GM18867 (cell line): ENCODE measurements around the gene ITPR2.
"Not testable (repeated sequence)": the region's sequence is repeated elsewhere in the genome, so short reads cannot be mapped to it uniquely, and the experiment has no call there.

Experiments
- ATAC-seq: cut with Tn5 transposase; IDR thresholded peaks from one replicate; pipeline ENCODE4 v1.9.1; 2021; ENCODE audit warnings: mild to moderate bottlenecking, moderate library complexity; ENCODE audit not compliant: unreplicated experiment

Gene ITPR2

GRCh38 chr12:26680727-26681455, 152.1 kb downstream of the ITPR2 start:
- ATAC-seq, result no peak

GRCh38 chr12:26678697-26679660, 154.0 kb downstream of the ITPR2 start:
- no peak for ATAC-seq

GRCh38 chr12:26671487-26671886, 161.5 kb downstream of the ITPR2 start:
- not testable (repeated sequence) for ATAC-seq

GRCh38 chr12:26668847-26669246, 164.1 kb downstream of the ITPR2 start:
- ATAC-seq, result no peak

- ATAC-seq, result no peak
Observed at GRCh38 chr12:26668230-26668629, 164.8 kb downstream of the ITPR2 start.

GRCh38 chr12:26666286-26666685, 166.7 kb downstream of the ITPR2 start:
- no peak for ATAC-seq

GRCh38 chr12:26661399-26661798, 171.6 kb downstream of the ITPR2 start:
- ATAC-seq, result no peak

GRCh38 chr12:26659930-26660329, 173.1 kb downstream of the ITPR2 start:
- ATAC-seq, result no peak

GRCh38 chr12:26658991-26659390, 174.0 kb downstream of the ITPR2 start:
- no peak for ATAC-seq

- no peak for ATAC-seq
Observed at GRCh38 chr12:26654623-26655022, 178.4 kb downstream of the ITPR2 start.

GRCh38 chr12:26651566-26652188, 181.3 kb downstream of the ITPR2 start:
- no peak for ATAC-seq

GRCh38 chr12:26651036-26651435, 182.0 kb downstream of the ITPR2 start:
- no peak for ATAC-seq

GRCh38 chr12:26648999-26649398, 184.0 kb downstream of the ITPR2 start:
- no peak for ATAC-seq

GRCh38 chr12:26648584-26648983, 184.4 kb downstream of the ITPR2 start:
- no peak for ATAC-seq

GRCh38 chr12:26648066-26648465, 184.9 kb downstream of the ITPR2 start:
- ATAC-seq, result no peak

- no peak for ATAC-seq
Observed at GRCh38 chr12:26647088-26647487, 185.9 kb downstream of the ITPR2 start.

- no peak for ATAC-seq
Observed at GRCh38 chr12:26646571-26646970, 186.4 kb downstream of the ITPR2 start.

GRCh38 chr12:26644376-26644775, 188.6 kb downstream of the ITPR2 start:
- ATAC-seq, result not testable (repeated sequence)

GRCh38 chr12:26643532-26644315, 189.3 kb downstream of the ITPR2 start:
- no peak for ATAC-seq

GRCh38 chr12:26642361-26642760, 190.6 kb downstream of the ITPR2 start:
- no peak for ATAC-seq
